GM19452 (cell line): ENCODE measurements around the gene ADORA2A.

Experiments
- ATAC-seq: cut with Tn5 transposase; IDR thresholded peaks from one replicate; pipeline ENCODE4 v1.9.1; 2021; ENCODE audit not compliant: unreplicated experiment

The ADORA2A gene

GRCh38 chr22:24417901-24418641 lies 9.3 kb upstream of the ADORA2A start:
- ATAC-seq: no peak

GRCh38 chr22:24418786-24419474 lies 8.5 kb upstream of the ADORA2A start:
- no peak for ATAC-seq

- no peak for ATAC-seq
These were observed 7.9 kb upstream of the ADORA2A start for GRCh38 chr22:24419475-24419850.

DNA sequence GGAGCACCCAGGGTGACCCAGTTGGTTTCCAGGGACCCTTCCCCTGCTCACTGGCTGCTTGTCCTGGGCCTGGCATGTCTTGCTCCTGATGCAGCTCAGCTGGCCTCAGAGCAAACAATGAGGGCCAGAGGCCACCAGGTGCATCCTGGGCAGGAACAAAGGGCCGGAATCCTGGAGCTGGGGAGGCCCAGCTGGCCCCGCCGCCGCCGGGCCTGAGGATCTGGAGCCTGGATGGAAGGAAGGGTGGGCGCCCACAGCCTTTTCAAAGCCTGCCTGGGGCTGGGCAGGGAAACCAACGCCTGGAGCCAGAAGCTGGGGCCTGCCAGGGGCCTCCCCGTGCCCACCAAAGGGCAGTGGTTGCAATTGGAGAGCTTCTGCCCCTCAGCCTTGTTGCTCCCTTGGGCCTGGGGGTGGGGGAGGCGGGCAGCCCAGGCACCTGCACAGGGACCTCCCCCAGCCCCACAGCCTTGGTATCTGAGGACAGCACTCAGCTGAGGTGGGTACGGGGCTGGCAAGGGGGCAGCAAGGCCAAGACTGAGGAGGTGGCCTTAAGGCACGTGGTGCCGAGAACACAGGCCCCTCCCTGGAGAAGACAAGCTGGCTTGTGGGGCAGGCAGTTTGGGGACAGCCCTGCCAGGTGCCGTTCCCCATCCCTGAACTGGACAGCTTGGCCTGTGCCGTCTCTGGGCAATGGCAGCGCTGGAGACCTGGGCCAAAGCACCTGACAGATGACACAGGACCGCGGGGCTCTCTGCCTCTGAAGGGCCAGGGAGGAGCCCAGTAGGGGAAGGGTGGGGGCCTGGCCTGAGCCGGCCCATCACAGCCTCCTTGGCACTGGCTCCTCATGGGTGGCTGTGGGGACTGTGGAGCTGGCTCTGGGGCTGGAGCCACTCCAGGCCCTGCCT lies 7.1 kb upstream of the ADORA2A start:
- ATAC-seq: no peak

GRCh38 chr22:24420977-24421343 lies 6.4 kb upstream of the ADORA2A start:
- no peak for ATAC-seq

DNA sequence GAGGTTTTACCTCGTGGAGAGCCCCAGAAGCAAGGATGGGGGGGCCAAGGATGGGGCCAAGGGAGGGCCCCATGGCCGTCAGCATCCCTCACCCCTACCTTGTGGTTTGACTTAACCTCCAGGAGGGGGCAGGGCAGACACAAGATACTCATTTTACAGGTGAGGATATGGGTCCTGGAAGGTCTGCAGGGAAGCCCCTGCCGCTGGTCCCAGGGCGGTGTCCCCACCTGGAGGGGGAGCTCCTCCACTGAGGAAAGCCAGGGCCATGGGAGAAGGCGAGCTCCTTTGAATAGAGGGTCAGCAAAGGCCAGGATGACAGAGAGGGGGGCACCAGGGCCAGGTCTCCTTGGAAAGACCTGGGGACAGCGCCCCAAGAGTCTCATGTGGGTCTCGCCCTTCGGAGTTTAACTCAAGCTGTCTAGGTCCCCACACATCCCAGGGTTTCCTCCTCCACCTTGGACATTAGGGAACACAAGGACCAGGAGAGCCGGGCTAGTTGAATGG lies 5.9 kb upstream of the ADORA2A start:
- ATAC-seq: no peak

DNA sequence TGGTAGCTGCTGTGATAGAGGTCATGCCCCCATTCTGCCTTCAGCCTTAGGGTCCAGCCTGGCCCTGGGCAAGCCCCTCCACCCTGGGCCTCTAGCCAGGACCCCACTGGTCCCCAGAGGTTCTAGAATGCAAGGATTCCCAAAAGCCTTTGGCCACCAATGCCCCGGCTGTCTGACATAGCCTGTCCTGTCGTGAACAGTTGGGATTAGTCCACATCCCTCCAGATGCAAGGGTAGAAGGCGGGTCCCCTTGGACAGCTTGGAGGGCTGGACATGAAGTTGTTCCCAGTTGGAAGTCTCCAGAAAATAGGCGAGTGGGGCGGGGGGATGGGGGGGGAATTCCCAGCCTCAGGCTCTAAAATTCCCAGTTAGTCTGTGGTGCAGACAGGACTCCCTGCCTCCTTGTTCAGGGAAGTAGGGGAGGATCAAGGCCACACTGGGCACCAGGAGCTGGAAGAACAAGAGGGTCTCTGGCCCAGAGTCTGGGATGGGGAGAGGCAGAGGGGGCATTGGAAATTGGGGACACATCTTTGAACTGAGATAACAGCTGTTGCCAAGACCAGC lies 5.2 kb upstream of the ADORA2A start:
- no peak for ATAC-seq

DNA sequence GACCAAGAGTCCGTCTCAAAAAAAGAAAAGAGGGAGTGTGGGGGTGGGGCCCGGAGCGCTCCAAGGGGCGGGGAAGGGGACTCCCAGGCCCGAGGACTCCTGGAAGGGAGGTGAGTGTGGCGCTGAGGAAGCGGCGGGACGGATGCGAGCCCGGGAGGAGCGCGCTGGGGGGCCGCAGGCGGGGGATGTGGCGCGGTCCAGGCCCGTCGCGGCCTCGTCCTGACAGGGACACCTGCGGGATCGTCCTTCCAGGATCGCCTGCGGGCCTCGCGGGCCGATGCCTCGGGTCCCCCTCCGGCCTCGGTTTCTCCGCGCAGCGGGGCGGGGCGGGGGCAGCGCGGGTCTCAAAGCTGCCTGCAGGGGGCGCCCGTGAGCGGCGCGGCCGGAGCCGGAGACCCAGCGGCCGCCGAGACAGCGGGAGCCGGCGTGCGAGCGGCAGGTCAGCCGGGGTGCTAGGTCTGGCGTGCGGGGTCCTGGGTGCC lies 3.8 kb upstream of the ADORA2A start:
- no peak for ATAC-seq

DNA sequence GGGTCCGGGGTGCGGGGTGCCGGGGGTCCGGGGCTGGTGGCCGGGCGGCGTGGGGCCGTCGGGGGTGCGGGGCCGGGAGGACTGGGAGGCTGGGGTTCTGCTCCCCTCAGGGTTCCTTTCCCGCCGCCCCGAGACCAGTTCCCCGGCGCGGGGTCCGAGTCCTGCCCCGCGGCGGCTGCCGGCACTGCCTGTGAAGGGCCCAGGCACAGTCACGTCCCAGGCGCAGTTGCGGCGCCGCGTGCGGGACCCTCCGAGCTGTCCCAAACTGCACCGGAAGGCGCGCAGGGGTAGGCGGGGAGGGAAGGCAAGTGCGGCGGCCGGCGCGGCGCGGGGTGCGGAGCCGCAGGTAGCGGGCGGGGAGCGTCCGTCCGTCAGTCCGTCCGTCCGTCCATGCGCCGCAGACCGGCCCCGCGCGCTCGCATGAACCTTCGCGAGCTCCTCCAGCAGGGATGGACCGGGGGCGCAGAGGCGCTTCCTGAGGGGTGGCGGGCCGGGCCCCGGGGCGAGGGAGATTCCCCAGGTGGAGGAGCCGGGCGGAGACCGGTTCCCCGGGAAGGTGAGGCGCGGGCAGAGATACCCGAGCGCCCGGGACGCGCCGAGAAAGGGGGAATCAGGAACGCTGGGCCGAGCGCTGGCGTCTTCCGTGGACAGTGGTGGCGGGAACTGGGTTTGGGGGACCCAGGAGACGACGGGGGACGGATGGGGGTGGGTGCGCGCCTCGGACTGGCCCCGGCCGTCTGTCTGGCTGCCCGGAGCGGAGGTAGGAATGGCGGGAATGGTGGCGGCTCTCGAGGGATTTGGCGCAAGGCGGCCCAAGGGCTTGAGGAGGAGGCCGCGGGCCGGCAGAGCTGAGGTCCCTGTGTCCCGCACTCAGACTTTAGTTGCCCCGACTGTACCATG lies 3.1 kb upstream of the ADORA2A start:
- ATAC-seq: no peak

DNA sequence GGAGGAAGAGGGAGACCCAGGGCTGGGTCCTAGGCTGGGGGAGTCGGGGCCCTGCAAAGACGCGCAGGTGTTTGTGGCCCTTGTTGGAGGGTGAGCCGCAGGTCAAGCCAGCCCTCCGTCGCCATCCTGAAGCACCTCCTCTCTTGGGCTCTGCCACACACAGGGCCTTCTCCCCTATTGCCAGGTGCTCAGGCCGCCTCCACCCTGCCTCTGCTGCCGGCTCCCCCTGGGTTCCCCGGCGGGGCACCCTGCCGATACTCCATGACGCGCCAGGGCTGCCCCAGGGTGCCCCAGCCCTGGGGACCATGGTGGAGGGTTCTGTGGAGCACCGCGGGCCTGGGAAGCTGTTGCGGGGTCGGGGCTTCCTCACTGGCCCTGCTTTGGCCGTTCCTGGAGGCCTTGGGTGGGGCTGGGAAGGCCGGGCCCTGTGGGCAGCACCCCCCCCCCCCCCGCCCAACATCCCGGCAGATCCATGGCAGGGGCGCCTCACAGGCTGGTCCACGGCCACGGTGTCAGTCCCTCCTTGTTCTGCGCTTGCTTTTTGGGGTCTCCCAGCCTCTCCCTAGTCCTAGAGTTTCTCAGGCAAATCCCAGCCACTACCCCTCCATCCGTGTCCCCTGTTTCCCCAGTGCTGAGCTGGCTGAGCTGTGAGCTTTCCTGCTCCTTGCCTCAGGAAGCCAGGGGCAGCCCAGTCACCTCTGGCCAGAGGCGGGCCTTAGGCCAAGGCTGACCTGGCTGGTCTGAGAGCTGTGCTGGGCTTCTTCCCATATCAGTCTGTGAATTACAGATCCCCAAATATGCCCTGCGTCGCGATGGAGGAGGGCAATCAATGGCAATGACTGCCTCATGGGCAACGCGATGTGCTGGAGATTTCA lies 2.3 kb upstream of the ADORA2A start:
- ATAC-seq: no peak

DNA sequence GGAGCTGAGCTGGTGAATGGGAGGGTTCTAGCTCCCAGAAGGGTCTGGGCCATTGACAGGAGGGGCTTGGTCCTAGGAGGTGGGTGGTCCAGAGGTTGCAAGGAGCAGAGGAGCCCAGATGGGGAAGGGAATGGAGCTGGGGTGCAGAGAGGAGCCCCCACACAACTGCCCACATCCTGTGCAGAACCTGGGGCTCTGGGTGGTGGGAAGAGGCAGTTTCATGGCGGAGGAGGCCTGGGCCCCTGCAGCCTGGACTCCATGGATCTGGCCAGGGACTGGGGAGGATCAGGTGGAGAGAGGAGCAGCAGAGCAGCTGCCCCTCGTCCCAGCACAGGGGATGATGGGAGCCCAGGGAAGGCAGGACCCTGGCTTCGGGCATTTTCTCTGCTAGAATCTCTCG lies 963 bp upstream of the ADORA2A start:
- ATAC-seq: no peak

- peak; percentile 4 for ATAC-seq
These were observed 424 bp upstream of the ADORA2A start for GRCh38 chr22:24426851-24427499.

DNA sequence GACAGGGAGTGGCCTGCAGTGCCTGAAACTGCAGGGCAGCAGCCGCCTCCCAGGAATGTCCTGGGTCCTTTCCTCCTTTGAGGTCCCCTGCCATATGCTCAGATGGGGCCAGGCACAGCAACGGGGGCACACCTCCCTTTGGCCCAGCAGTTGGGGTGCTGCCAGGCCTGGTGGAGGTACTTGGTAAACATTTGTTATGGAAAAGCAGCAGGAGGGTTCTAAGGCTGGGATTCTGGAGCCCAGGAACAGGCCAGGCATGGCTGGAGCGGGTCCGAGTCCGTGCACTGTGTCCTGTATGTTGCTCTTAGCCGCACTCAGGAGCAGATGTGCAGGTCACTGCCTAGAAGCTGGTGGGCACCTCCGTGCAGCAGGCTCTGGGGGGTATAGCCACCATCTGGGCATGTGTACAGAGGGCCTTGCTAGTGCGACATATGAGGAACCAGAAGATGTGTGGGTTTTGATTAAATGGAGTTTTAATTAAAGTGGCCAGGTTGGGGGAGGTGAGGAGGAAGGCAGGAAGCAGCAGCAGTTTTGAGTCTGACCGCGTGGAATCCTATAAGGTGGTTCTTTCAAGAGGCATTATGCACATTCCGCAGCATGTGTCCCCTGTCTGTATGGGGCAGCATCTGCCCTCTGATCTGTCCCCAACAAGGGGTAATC lies 1.5 kb downstream of the ADORA2A start:
- ATAC-seq: no peak

- no peak for ATAC-seq
These were observed 2.3 kb downstream of the ADORA2A start for GRCh38 chr22:24429411-24430365.

GRCh38 chr22:24430431-24431308 lies 3.3 kb downstream of the ADORA2A start:
- ATAC-seq: no peak
